Gastrocnemius medialis (tissue), 4 donors: ENCODE measurements around the gene LPAR3.

Experiments used
- CTCF ChIP-seq, 5 experiments: fragments of 450-650 bp in 3 of 5; fragments of 200-600 bp in 2 of 5; sonication (generic) in 2 of 5; IDR thresholded peaks in 4 of 5; conservative IDR thresholded peaks in 1 of 5; 1 replicate in 4 of 5; 2 replicates in 1 of 5; pipeline ENCODE4 v1.5.1; 2016 to 2019; ENCODE audit warnings: antibody characterized with exemption in 5 of 5, mild to moderate bottlenecking in 3 of 5, moderate library complexity in 3 of 5
- POLR2A ChIP-seq, 2 donors: fragments of 450-650 bp; IDR thresholded peaks; one replicate each; pipeline ENCODE4 v1.6.1; 2017; ENCODE audit warnings: antibody characterized with exemption in 2 of 2, mild to moderate bottlenecking in 2 of 2, moderate library complexity in 2 of 2

- TF ChIP-seq CTCF (IDR thresholded peaks at IDR 0.05 in 4 of 5, conservative IDR thresholded peaks at IDR 0.05 in 1 of 5) (no peak), POLR2A (IDR thresholded peaks at IDR 0.05) (no peak)
Measured at GRCh38 chr1:84770481-84770880, 122.5 kb downstream of the LPAR3 start.
